ENCODE results near the gene SNF8.

The SNF8 gene

DNA sequence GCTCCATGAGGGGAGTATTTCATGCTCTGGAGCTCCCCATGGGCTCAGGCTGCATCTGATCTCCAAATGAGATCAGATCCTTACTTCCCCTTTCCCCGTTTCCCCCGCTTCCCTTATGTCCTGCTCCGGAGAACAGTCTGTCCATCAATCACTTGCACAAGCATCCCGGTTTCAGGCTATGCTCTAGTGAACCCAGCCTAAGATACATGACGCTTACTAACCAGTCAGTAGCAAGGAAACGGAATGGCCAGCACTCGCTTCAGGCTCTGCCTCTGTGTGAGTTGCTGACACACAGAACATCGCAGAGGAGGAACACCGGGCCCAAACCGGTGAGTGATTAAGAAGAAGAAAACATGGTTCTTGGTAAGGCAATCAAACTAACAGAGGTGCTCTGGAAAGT lies 61.5 kb downstream of the SNF8 start:
- no peak for TF ChIP-seq REST (IDR thresholded peaks at IDR 0.05; ENCODE audit: insufficient read depth in 1 of 2, low read depth in 2 of 2, low read length in 2 of 2)
- no peak for TF ChIP-seq TAF1 (IDR thresholded peaks at IDR 0.05; ENCODE audit: borderline replicate concordance, insufficient read depth, low read length)
- TF ChIP-seq SIN3A (IDR thresholded peaks at IDR 0.05; ENCODE audit: borderline replicate concordance, insufficient read depth, low read length) = no peak
- no peak for TF ChIP-seq FOXP2 (optimal IDR thresholded peaks at IDR 0.05; ENCODE audit: borderline replicate concordance, extremely low read depth, extremely low read length, insufficient read depth)
- TF ChIP-seq POLR2AphosphoS5 (IDR thresholded peaks at IDR 0.05; ENCODE audit: low read depth, low read length) = no peak

DNA sequence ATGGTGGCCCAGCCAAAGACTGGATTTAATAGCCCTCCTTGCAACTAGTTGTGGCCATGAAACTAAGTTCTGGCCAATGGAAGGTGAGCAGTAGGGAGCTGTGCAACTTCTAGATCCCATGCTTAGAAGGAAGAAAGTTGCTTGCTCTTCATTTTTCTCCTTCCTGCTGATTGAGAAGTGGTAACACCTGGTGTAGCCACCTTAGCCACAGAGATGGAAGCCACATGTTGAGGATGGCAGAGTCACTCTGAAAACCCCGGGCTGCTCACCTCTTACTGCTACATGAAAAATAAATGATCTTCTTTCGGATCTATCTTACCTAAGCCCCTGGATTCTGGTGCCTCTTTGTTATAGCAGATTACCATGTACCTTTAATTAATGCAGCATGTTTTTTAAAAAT lies 62.4 kb downstream of the SNF8 start:
- TF ChIP-seq REST (IDR thresholded peaks at IDR 0.05; ENCODE audit: insufficient read depth in 1 of 2, low read depth in 2 of 2, low read length in 2 of 2) = no peak
- no peak for TF ChIP-seq SIN3A (IDR thresholded peaks at IDR 0.05; ENCODE audit: borderline replicate concordance, insufficient read depth, low read length)
- no peak for TF ChIP-seq FOXP2 (optimal IDR thresholded peaks at IDR 0.05; ENCODE audit: borderline replicate concordance, extremely low read depth, extremely low read length, insufficient read depth)
- no peak for TF ChIP-seq POLR2AphosphoS5 (IDR thresholded peaks at IDR 0.05; ENCODE audit: low read depth, low read length)
- TF ChIP-seq TAF1 (IDR thresholded peaks at IDR 0.05; ENCODE audit: borderline replicate concordance, insufficient read depth, low read length) = no peak
